AG04449 (cell line): ENCODE data around the gene MRPS18A.

Experiments used
- CTCF ChIA-PET: fragments of 350-600 bp; formaldehyde crosslinking; extraction: SDS; loops from one replicate; lab custom pipeline; 2021; ENCODE audit warnings: antibody characterized with exemption; lab: Yijun Ruan, JAX
- POLR2A ChIA-PET: fragments of 400-600, 350-600 bp; formaldehyde crosslinking; extraction: SDS; loops from one replicate; lab custom pipeline; 2020; ENCODE audit warnings: antibody characterized with exemption, inconsistent platforms; lab: Yijun Ruan, JAX
- DNase-seq: peaks from one replicate; pipeline ENCODE4 v3.0.0-alpha.2; 2010; ENCODE audit warnings: low read depth, low spot score
- H3K4me3 ChIP-seq: 2 replicates; pipeline ENCODE4 v1.5.1; 2011; ENCODE audit warnings: low read depth, mild to moderate bottlenecking, control low read depth, low read length
- CTCF ChIP-seq: IDR thresholded peaks from one replicate; pipeline ENCODE4 v1.5.1; 2011; ENCODE audit warnings: mild to moderate bottlenecking, moderate library complexity, low read length, control low read depth, inconsistent platforms; ENCODE audit not compliant: insufficient read depth; ENCODE audit errors: missing control alignments

Gene MRPS18A

DNA sequence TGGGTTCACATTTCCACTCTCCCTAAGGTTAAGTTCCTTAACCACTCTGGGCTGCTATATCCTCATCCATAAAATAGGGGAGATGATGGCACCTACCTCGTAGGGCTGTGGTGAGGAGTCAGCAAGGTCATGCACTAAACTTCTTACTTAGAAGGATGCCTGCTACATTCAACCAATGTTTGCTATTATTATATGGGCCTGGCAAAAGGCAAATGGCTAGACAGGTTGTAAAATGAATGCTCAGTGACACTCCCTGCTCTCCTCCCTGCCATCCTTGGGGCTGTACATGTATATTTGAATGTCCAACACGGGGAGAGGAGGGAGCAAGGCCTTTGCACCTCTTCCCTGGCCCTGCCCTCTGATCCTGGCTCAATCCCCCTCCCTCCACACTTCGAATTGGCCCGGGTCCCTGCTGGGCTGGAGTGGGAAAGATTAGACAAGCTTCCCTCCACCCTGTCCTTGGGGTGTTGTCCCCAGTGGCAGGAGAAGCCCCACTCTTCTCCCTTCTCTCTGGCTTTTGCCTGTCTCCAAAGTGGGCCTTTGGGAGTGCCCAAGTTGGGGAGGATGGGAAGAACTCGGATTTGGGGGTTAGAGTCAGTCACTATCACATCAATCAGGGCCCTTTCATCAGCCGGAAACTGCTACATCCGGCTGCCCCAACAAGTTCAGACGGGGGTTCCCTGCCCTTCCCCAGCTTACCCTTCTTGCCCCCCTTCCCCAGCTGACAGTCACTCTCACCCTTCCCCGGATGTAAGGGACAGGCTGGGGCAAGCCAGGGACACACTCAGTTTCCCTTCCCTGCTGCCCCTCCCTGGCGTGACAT, 46.1 kb upstream of the MRPS18A start:
- CTCF ChIA-PET = no interaction called here
- H3K4me3 ChIP-seq = no peak overlapping the region
- POLR2A ChIA-PET = no interaction called here
- TF ChIP-seq CTCF = no peak
- DNase-seq = no peak

GRCh38 chr6:43730634-43731033, 43.0 kb upstream of the MRPS18A start:
- H3K4me3 ChIP-seq = no peak overlapping the region
- ChIA-PET POLR2A (no interaction called here), CTCF (interaction anchor here (1.0 to 2.1 kb wide), 2 partner anchors 8 to 39 kb away, joined by 3 to 7 read pairs; partner anchors contain the start of gene VEGFA)
- no peak for TF ChIP-seq CTCF
- DNase-seq = no peak

DNA sequence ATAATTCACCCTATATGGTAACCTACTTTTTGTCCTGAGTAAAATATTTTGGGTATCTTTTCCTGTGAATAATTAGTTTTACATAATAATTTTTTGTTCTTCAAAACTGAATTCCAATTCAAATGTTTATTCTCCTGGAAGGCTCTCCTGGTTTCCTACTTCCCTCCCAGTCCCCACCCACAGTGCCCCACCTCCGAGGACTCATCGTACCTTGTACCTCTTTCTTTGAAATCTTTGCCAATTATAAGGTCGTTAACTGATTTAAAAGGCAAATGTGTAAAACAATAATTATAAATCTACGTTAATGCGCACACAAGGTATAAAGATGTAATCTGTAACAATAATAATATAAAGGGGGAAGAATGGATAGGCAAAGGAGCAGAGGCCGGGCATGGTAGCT, 41.9 kb upstream of the MRPS18A start:
- TF ChIP-seq CTCF = no peak
- no peak for DNase-seq
- ChIA-PET CTCF (interaction anchor here (2.1 kb wide), 1 partner anchor 40 kb away, joined by 7 read pairs; the partner anchor contains the start of gene VEGFA), POLR2A (no interaction called here)
- H3K4me3 ChIP-seq = no peak overlapping the region

GRCh38 chr6:43728586-43728985, 41.0 kb upstream of the MRPS18A start:
- CTCF ChIA-PET = interaction anchor here (1.0 to 1.6 kb wide), 5 partner anchors 9 to 350 kb away, joined by 3 to 8 read pairs (median 4); partner anchors contain the start of gene VEGFA

DNA sequence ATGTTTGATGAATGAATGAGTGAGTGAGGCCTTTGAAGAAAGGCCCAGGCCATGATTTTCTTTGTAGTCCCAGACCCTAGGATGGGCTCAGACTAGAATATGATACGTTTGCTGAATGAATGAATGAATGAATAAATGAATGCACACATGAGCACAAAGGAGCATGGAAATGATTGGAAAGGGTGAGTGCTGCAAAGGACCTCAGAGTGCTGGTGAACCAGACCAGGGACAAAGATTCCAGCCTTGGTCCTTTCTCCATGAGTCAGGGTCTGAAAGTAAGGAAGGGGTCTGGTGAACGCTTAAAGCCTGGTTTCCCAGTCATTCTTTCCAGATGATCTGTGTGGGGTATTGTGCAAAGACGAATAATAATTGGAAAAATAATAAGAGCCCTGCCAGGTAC, 40.0 kb upstream of the MRPS18A start:
- H3K4me3 ChIP-seq = no peak overlapping the region
- DNase-seq = no peak
- POLR2A ChIA-PET = no interaction called here
- TF ChIP-seq CTCF = no peak
- CTCF ChIA-PET = interaction anchor here (1.0 to 1.6 kb wide), 4 partner anchors 8 to 47 kb away, joined by 3 to 8 read pairs (median 4); partner anchors contain the start of gene VEGFA

More at GRCh38 chr6:43728586-43728985, 41.0 kb upstream of the MRPS18A start:
- TF ChIP-seq CTCF = no peak
- POLR2A ChIA-PET = no interaction called here
- no peak overlapping the region for H3K4me3 ChIP-seq
- DNase-seq = no peak
